Prostate gland (tissue), 2 donors: ENCODE results near the gene MYLK.

Experiments
- POLR2A ChIP-seq: fragments of 450-650 bp; IDR thresholded peaks from one replicate; pipeline ENCODE4 v1.6.1; 2016; ENCODE audit warnings: antibody characterized with exemption, mild to moderate bottlenecking
- TF ChIP-seq, protein P1 (sequence below), 4 experiments: fragments of 200-600 bp in 2 of 4; fragments of 450-650 bp in 2 of 4; sonication (generic) in 2 of 4; IDR thresholded peaks; 1 replicate in 3 of 4; 2 replicates in 1 of 4; pipeline ENCODE4 v1.5.1; 2016 to 2019; ENCODE audit warnings: antibody characterized with exemption in 4 of 4, mild to moderate bottlenecking in 2 of 4, moderate library complexity in 2 of 4

GRCh38 chr3:123689831-123690230 is 194.3 kb downstream of the MYLK start:
- TF ChIP-seq, protein P1, sequence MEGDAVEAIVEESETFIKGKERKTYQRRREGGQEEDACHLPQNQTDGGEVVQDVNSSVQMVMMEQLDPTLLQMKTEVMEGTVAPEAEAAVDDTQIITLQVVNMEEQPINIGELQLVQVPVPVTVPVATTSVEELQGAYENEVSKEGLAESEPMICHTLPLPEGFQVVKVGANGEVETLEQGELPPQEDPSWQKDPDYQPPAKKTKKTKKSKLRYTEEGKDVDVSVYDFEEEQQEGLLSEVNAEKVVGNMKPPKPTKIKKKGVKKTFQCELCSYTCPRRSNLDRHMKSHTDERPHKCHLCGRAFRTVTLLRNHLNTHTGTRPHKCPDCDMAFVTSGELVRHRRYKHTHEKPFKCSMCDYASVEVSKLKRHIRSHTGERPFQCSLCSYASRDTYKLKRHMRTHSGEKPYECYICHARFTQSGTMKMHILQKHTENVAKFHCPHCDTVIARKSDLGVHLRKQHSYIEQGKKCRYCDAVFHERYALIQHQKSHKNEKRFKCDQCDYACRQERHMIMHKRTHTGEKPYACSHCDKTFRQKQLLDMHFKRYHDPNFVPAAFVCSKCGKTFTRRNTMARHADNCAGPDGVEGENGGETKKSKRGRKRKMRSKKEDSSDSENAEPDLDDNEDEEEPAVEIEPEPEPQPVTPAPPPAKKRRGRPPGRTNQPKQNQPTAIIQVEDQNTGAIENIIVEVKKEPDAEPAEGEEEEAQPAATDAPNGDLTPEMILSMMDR (IDR thresholded peaks at IDR 0.05): no peak
- no peak for TF ChIP-seq POLR2A
